ENCODE results near the gene ANKRD23.
"Not testable (repeated sequence)": the region's sequence is repeated elsewhere in the genome, so short reads cannot be mapped to it uniquely, and the experiment has no call there.

The ANKRD23 gene

DNA sequence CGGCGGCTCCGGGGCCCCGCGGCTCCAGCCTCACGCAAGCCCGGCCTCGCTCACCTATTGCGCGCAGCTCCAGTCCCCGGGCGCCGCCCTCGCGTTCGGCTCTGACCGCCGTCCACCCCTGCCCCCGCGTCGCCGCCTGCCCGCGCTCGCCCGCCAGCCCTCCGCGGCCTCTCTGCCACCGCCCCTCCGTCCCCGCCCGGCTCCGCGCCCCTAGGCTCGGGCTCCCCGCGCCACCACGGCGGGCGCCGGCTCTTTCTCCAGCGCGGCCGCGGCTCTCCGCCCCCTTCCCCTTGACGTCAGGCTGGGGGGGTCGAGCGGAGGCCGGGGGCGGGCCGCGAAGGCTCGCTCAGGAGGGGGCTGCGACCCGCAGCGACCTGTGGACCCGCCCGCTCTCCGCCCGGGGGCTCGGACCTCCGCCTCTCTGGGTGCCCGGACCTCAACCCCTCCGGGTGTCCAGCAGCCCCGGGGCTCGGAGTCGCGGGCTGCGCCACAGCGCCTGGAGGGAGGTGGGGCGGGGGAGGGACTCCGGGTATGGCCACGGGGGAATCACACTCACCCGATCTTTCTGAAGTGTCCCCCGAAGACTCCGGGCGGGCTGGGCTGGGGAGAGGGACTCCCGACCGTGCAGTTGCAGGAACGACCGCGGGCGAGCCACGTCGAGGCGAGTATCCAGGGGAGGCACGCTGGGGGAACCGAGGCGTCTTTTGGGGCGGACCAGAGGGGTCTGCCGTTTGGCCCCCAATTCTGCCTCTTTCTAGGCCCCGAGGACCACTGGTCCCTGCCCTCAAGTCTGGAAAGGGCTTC, 26.2 kb upstream of the ANKRD23 start, which contains the start of gene SEMA4C:
Gene SEMA4C, minus strand, starts transcription at position 259 of the 804 bp plus-strand sequence. CDS start 2,194 bp downstream, outside the sequence.
- Mint-ChIP-seq H3K36me3 (peaks cover 23% of the 10 kb centered on the region), H3K4me3 (peak within 1 kb of the TSS; percentile 81), H3K27ac (peak within 1 kb of the TSS; percentile 78), H3K4me1 (peaks cover 46% of the 10 kb centered on the region), H3K9me3 (no peaks in the 10 kb centered on the region)
- peak; percentile 54 to 75 for DNase-seq (ENCODE audit: low spot score in 2 of 2)
- peak; percentile 51 for ATAC-seq

DNA sequence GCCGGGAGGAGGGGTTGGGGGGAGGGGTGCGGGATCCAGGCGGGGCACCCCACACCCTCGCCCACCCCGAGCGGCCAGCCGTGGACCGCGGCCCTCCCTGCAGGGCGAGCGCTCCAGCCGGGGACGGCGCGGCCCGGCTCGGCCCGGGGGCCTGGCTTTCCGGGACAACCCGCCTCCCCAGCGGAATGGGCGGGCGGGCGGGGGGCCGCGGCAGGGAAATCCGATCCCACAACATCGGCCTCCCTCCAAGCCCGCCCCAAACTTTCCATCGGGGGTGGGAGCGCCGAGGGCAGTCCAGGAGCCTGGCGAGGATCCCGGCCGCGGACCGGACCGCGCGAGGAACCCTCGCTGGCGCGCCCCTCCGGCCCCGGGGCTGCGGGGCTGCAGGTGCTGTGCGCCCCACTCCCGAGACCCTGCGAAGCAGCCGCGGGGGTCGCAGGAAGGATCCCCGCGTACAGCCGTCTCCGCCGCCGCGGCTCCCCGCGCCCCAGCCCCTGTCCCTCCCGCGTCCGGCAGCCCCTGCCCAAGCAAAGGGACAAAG, 25.5 kb upstream of the ANKRD23 start:
- no peak for ATAC-seq
- Mint-ChIP-seq H3K9me3 (no peaks in the 10 kb centered on the region), H3K36me3 (peaks cover 29% of the 10 kb centered on the region), H3K4me3 (peak overlapping the region; percentile 81), H3K27ac (no peak overlapping the region), H3K4me1 (peaks cover 43% of the 10 kb centered on the region)
- no peak for DNase-seq (ENCODE audit: low spot score in 2 of 2)

DNA sequence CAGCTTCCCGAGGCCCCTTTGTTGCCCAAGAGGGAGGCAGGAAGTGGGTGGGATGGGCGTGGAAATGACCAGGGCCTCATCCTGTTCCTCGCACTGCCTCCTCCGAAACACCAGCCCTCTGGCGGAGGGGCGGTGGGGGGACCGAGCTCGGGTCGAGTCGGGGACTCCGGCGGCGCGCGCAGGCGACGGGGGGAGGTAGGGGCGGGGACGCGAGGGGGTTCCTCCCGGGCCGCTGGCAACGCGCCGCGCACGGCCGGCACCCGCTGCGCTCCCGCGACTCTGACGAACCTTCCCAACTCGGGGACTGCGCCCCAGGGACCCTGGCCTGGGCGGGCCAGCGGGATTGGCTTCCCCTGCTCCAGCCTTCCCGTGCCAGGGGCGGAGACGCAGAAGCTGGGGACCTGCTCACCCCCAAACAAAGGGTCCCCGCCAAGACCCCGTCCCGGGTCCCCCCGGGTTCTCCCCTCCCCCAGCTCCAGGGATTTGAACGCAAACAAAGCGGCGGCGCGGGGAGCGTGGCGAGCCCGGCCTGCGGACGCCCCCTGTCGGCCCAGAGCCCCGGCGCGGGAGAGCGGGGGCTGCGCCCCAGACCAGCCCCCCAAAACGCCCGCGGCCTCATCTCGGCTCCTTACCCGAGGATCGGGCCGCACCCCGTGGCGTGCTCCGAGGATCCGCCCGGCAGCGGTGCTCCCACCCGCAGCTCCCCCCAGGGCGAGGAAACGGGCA, 24.9 kb upstream of the ANKRD23 start:
- peaks cover 31% of the 10 kb centered on the region for H3K36me3 Mint-ChIP-seq
- H3K4me3 Mint-ChIP-seq, result peak overlapping the region; percentile 81
- no peaks in the 10 kb centered on the region for H3K9me3 Mint-ChIP-seq
- DNase-seq (ENCODE audit: low spot score in 2 of 2), result peak; percentile 44 to 84
- peak overlapping the region; percentile 88 for H3K27ac Mint-ChIP-seq
- ATAC-seq, result peak; percentile 65
- peaks cover 37% of the 10 kb centered on the region for H3K4me1 Mint-ChIP-seq

DNA sequence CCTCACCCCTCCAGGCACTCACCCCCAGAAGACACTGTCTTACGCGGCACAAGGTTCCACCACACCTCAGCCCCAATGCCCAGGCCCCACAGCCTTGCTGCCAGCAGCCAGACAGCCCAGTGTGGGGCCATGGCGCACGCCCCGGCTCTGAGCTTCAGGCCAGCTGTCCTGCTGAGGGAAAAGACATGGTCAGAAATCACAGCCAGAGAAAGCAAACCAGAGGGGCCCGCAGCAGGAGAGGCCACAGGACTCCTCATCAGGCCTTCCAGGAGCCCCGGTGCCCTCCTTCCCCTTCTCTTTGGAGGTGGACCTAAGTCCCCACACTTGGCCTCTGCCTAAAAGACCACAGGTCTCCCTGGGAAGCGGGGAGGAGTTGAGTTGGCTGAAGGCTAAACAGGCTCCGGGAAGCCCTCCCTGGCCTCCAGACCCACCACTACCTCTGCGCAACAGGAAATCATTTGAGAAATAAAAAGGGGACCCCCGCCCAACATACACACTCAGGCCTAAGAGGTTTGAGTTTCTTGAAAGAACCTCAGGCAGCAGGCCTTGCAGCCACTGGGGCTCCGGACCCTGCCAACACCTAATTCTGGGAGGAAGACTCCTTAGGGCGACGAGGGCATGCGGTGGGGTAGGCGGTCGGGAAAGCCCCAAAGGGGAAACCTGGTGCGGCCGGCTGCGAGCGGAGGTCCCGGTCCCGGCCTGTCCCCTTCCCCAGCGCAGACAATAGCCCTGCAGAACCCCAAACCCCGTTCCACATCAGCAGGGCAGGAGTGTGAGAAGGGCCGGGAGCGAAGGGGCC, 24.1 kb upstream of the ANKRD23 start:
- DNase-seq (ENCODE audit: low spot score in 2 of 2), result no peak
- Mint-ChIP-seq H3K27ac (peak overlapping the region; percentile 88), H3K9me3 (no peaks in the 10 kb centered on the region), H3K4me1 (peaks cover 34% of the 10 kb centered on the region), H3K36me3 (peaks cover 39% of the 10 kb centered on the region), H3K4me3 (peak overlapping the region; percentile 81)
- ATAC-seq, result peak; percentile 20

DNA sequence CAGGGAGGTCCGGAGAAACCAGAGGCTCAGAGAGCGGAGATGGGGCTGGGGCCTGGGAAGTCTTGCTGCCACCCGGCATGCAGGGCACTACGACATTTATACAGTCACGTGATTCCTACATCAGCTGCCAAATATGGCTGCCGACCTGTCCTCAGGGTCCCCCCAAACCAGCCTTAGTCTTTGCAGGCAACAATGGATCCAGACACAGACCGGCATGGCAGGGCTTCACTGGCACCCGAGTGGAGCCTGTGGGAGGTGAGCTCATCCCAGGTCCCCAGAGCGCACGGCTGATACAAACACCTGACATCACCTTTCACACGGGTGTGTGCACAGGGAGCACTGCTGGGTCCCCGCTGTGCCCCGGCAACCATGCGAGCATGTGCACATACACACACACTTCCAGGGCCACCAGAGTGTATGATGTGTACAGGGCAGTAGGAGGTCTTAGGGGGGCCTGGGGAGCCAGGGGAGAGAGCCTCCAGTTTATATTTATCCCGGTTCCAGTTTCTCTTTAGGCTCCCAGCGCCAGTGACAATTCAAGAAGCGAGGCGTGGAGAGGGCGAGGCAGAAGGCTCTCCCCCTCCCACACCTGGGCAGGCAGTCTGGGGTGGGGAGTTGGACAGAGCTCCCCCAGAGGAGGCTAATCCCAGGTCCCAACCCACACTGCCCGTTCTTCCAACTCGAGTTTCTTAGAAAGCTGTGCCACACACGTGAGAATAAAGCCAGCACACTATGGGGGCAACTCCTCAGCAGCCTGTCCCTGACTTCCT, 23.4 kb upstream of the ANKRD23 start:
- ATAC-seq, result no peak
- no peaks in the 10 kb centered on the region for H3K9me3 Mint-ChIP-seq

DNA sequence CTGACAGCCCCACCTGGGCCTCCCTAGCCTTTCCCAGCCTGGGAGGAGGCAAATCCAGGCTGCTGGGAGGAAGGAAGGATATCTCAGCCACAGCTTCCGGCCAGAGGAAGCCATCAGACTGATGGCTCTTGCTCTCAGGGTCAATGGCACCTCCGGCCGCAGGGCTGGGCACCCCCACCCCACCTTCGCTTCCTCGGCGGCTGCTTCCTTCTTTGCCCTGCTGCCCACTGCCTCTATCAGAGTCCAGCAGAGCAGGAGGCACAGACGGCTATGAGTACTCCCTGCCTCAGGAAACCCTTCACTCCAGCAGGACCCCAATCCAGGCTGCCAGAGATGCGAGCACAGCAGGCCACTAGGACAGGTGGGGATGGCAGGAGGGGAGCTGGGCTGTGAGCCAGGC, 22.8 kb upstream of the ANKRD23 start:
- Mint-ChIP-seq H3K4me1 (peaks cover 31% of the 10 kb centered on the region), H3K4me3 (peak overlapping the region; percentile 81), H3K27ac (peak overlapping the region; percentile 74), H3K9me3 (no peaks in the 10 kb centered on the region), H3K36me3 (peaks cover 52% of the 10 kb centered on the region)
- ATAC-seq (no peak), DNase-seq (ENCODE audit: low spot score in 2 of 2) (no peak)

More for the DNA sequence above, 23.4 kb upstream of the ANKRD23 start:
- peak overlapping the region; percentile 81 for H3K4me3 Mint-ChIP-seq
- H3K4me1 Mint-ChIP-seq, result peaks cover 31% of the 10 kb centered on the region
- DNase-seq (ENCODE audit: low spot score in 2 of 2), result no peak
- H3K27ac Mint-ChIP-seq, result peak overlapping the region; percentile 88
- H3K36me3 Mint-ChIP-seq, result peaks cover 47% of the 10 kb centered on the region

DNA sequence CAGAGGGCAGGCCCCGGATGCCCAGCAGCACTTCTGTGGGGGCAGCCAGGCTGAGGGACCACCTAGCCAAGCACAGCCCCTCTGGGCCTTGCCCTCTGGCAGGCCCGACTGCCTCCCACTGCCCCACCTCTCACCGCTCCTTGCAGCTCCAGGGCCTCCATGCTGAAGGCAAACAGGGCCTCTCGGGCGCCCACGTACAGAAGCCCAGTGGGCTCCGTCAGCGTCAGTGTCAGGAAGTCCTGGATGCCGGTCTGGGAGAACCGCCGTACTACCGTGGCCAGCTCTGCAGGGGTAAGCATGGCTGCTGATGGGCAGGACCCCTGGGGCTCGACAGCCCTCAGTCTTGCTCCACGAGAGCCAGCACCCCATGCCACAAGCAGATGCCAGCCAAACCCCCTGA, 22.3 kb upstream of the ANKRD23 start:
- Mint-ChIP-seq H3K4me1 (peaks cover 31% of the 10 kb centered on the region), H3K4me3 (peak overlapping the region; percentile 81), H3K36me3 (peaks cover 57% of the 10 kb centered on the region), H3K27ac (peak overlapping the region; percentile 74), H3K9me3 (no peaks in the 10 kb centered on the region)
- no peak for DNase-seq (ENCODE audit: low spot score in 2 of 2)
- no peak for ATAC-seq

DNA sequence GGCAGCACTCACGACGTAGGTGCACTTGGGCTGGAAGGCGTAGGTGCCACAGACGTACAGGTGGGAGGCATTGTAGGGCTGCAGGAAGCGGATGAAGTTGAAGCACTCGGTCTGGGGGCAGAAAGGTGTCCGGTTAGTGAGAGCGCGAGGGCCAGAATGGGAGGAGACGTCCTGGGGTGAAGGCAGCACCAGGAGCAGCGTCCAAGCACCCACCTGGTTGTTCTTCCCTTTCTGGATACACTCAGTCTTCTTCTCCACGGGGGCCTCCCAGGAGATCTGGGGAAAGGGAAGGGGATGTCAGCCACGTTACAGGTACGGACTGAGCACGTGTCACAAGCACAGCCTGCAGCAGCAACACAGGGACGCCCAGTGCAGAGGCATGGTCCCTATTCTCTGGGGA, 21.8 kb upstream of the ANKRD23 start:
- DNase-seq (ENCODE audit: low spot score in 2 of 2) (no peak), ATAC-seq (no peak)
- Mint-ChIP-seq H3K36me3 (peaks cover 61% of the 10 kb centered on the region), H3K27ac (no peak overlapping the region), H3K4me1 (peaks cover 27% of the 10 kb centered on the region), H3K9me3 (no peaks in the 10 kb centered on the region), H3K4me3 (no peak overlapping the region)

DNA sequence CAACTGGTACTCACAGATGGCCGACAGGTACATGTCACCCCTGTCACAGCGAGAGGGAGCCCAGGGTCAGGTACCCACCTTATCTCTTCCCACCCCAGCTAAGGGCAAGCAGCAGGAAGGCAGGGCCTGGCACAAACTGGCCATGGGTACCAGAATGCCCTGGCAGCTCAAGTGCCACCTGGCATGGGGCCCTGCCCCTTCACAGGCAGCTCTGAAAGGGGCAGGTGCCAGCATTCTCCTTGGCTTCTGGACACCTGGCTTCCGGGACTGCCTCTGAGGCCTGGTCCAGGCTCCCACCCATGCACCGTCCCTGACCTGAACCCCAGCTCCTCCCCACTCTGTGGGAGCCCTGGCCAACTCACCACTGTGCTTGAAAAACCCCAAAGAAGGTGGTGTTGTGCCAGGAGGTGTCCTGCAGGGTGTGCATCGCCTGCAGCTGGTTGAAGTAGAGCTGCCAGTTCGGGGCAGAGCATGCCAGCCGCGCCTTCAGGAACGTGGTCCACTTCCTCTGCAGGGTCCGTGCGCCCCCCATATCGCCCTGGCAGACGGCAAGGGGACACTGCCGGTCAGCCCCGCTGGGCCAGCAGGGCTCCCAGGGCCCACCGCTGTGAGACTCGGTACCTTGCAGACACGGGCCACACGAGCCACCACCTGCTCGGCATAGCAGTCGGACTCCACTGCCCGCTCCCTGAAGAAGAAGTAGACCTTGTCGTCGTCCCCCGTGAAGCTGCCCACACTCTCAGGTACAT, 20.7 kb upstream of the ANKRD23 start:
- Mint-ChIP-seq H3K9me3 (no peaks in the 10 kb centered on the region), H3K4me3 (no peak overlapping the region), H3K4me1 (peaks cover 32% of the 10 kb centered on the region), H3K27ac (no peak overlapping the region), H3K36me3 (peaks cover 64% of the 10 kb centered on the region)
- no peak for DNase-seq (ENCODE audit: low spot score in 2 of 2)
- ATAC-seq, result no peak

DNA sequence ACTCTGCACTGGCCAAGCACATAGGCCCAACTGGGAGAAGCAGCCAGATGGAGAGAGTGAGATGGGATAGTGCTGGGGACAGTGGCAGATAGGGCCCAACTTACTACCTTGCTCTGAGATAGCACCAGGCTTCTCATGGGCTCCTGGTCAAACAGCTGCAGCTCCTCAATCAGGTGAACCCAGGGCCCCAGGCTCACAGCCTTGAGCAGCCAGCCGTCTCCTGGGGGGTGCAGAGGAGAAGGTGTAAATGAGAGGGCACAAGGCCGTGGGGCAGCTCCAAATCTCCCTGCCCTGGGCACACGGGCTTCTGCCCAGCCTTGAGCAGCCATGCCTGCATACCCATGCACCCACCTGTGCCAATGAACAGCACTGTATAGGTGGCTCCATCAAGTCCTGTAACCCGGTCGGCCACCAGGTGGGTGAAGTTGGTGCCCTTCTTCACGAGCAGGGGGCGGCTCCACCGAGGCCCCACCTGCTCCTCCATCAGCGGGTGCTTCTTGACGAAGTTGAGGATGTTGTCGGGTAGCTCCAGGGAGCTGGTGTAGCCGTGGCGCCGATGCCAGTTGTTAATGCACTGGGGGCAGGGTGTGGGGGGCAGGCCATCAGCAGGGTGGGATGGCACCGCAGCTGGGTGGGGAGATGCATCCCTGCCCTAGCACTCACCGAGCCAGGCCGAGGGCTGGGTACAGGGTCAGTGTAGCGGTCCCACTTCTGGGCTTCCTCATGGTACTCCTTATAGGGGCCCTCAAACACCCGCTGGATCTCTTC, 19.9 kb upstream of the ANKRD23 start:
- H3K4me3 Mint-ChIP-seq, result no peak overlapping the region
- DNase-seq (ENCODE audit: low spot score in 2 of 2) (no peak), ATAC-seq (no peak)
- no peaks in the 10 kb centered on the region for H3K9me3 Mint-ChIP-seq
- peaks cover 67% of the 10 kb centered on the region for H3K36me3 Mint-ChIP-seq
- H3K27ac Mint-ChIP-seq, result no peak overlapping the region
- H3K4me1 Mint-ChIP-seq, result peaks cover 39% of the 10 kb centered on the region

DNA sequence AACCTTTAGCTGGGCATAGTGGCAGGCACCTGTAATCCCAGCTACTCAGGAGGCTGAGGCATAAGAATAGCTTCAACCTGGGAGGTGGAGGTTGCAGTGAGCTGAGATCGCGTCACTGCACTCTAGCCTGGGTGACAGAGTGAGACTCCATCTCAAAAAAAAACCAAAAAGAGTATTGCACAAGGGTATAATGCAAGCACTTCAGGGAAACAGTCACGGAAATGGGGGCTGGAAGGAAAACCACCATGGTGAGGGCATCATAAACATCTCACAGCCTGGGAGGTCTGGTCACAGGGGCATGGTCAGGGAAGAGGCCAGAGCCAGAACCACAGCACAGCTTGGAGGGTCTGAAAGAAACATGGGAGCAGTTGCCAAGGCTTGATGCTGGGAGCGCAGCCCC, 19.2 kb upstream of the ANKRD23 start:
- not testable (repeated sequence) for ATAC-seq; DNase-seq (ENCODE audit: low spot score in 2 of 2); H3K4me3 Mint-ChIP-seq; H3K9me3 Mint-ChIP-seq; H3K27ac Mint-ChIP-seq
- Mint-ChIP-seq H3K4me1 (peaks cover 43% of the 10 kb centered on the region), H3K36me3 (peaks cover 68% of the 10 kb centered on the region)

DNA sequence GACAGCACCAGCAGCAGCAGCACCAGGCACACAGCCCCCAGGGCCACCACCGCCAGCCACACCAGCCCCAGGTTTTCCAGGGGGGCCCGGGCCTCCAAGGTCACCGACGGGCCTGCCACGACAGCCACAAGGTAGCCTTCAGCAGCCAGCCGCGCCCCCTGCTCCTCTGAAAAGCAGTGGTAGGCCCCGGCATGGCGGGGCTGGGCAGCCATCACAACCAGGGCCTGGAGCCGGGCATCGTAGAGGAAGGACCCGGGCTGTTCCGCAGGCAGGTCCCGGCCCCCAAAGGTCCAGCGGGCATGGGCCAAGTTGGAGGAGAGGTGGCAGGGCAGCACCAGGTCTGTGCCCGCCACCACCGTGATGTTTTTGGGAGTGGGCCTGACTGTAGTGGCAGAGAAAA, 17.3 kb upstream of the ANKRD23 start:
- no peak for ATAC-seq

More for the DNA sequence above, 17.3 kb upstream of the ANKRD23 start:
- H3K27ac Mint-ChIP-seq, result no peak overlapping the region
- no peak for DNase-seq (ENCODE audit: low spot score in 2 of 2)
- H3K4me3 Mint-ChIP-seq, result no peak overlapping the region
- peaks cover 60% of the 10 kb centered on the region for H3K36me3 Mint-ChIP-seq
- H3K4me1 Mint-ChIP-seq, result peaks cover 40% of the 10 kb centered on the region
- no peaks in the 10 kb centered on the region for H3K9me3 Mint-ChIP-seq
